ENCODE data around the gene HTR3E.
"Not testable (repeated sequence)": the region's sequence is repeated elsewhere in the genome, so short reads cannot be mapped to it uniquely, and the experiment has no call there.

Gene HTR3E

GRCh38 chr3:184149770-184150169 lies 52.9 kb downstream of the HTR3E start:
- not testable (repeated sequence) for DNase-seq (ENCODE audit: extremely low read depth, low read depth); H3K4me3 ChIP-seq (replicated peaks; ENCODE audit: low read depth, low read length)
- peak; percentile 8 for TF ChIP-seq CTCF (IDR thresholded peaks at IDR 0.05; ENCODE audit: low read depth, low read length, missing control alignments)

DNA sequence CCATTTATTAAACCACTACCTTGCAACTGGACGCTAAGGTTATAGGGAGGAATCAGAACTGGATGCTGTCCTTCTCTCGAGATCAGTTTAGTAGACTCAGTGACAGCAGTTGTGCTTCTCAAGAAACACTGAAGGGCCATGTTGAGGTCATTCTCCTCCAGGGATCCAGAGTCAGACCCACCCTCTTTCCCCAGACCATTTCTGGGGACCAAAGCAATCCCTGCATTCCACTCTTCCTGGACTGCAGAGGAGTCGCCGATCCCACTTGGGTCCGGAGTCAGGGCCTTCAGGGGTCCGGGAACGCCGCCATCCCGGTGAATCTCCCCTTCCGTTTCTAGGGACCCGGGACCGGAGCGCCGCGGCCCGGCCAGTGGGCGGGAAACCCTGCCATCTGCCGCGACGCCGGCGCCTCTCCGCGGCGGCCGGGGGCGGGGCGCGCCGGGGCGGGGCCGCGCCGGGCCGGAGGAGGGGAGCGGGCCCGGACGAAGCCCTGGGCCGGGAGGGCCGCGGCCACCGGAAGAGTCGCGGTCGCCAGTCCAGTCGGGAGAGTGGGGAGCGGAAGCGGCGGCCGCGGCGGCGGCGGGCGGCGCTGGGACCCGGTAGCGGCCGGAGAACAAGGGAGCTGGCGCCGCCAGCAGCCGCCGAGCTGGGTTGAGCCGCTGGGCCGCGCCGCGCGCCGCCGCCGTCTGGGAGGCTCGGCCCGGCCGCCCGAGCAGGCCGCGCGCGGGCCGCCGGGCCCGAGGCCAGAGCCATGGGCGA lies 58.2 kb downstream of the HTR3E start, which contains the start of gene DVL3:
Gene DVL3 (plus strand): TSS at position 493 of the 759 bp plus-strand sequence. CDS start 259 bp downstream, at position 752.
- DNase-seq (ENCODE audit: extremely low read depth, low read depth), result no peak
- peak within 1 kb of the TSS; percentile 94 for H3K4me3 ChIP-seq (replicated peaks; ENCODE audit: low read depth, low read length)
- TF ChIP-seq CTCF (IDR thresholded peaks at IDR 0.05; ENCODE audit: low read depth, low read length, missing control alignments), result no peak

DNA sequence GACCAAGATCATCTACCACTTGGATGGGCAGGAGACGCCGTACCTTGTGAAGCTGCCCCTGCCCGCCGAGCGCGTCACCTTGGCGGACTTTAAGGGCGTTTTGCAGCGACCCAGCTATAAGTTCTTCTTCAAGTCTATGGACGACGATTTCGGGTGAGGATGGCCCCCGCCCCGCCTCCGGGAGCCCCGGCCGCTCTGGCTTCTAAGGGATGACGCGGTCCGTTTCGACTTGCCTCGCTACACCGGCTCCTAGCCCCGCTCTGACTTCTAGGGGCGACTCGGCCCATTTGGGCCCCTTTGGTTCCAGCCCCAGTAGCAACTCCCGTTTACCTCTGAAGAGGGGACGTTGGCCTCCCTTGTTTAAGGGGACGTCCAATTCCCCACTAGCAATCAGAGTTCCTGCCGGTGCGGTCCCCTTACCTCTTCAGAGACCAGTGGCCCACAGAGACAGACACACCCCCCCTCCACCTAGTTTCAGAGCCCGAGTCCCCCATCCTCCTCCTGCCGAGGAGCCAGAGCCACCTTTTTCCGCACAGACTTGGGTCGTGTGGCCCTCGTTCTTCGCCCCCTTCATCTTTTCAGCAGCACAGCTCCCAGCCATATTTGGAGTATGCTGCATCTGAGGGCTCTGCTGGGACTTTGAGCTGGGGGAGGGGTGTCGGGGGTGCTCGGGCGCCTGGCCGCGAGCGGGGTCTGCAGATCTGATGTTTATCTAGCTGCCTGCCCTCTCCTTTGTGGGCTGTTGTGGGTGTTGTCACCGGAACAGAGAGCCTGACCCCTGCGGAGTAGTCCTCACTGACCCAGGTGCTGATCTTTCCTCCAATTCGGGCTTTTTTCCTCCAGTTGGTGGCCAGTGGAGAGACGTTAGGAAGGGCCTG lies 59.0 kb downstream of the HTR3E start:
- TF ChIP-seq CTCF (IDR thresholded peaks at IDR 0.05; ENCODE audit: low read depth, low read length, missing control alignments), result no peak
- H3K4me3 ChIP-seq (replicated peaks; ENCODE audit: low read depth, low read length), result peak overlapping the region; percentile 94
- DNase-seq (ENCODE audit: extremely low read depth, low read depth), result no peak

- no peak for TF ChIP-seq CTCF (IDR thresholded peaks at IDR 0.05; ENCODE audit: low read depth, low read length, missing control alignments)
- H3K4me3 ChIP-seq (replicated peaks; ENCODE audit: low read depth, low read length), result peak overlapping the region; percentile 94
- DNase-seq (ENCODE audit: extremely low read depth, low read depth), result no peak
Observed at GRCh38 chr3:184156522-184156955, 59.7 kb downstream of the HTR3E start.

Measured in HFF-Myc (cell line).